ENCODE data around the gene DOC2B. TPM values are rescaled to one million over a fixed set of nuclear protein-coding genes. Genes with fewer than 3 reads are reported as not detected.
A peak's percentile ranks its signal among the peaks of the same experiment; 100 is the strongest.

DOC2B gene
- total RNA-seq = 10 to 100 TPM in 2 of 9 donors, 1 to 10 TPM in 7; 1.7 to 13.0 (median 6.3) TPM
- polyA plus RNA-seq = 1 to 10 TPM; 2.4 to 5.8 TPM
- long read RNA-seq, donor 1, full-length matches to known transcripts = 1 of 6 reads
- long read RNA-seq, donor 1, partial matches to known transcripts = 0 of 6 reads
- long read RNA-seq, donor 1, other reads (novel, unspliced or antisense) = 5 of 6 reads
- long read RNA-seq, donor 2, partial matches to known transcripts = 0 of 8 reads
- long read RNA-seq, donor 2, other reads (novel, unspliced or antisense) = 8 of 8 reads
- long read RNA-seq, donor 3 = 0 reads

GRCh38 chr17:181245-182049, at the start of gene DOC2B:
DOC2B (minus strand) TSS chr17:181650; CDS start chr17:181479, 171 bp downstream.
- H3K9me3 ChIP-seq = no peaks in the 10 kb centered on the region
- peaks cover 0 to 37% (median 16%) of the 10 kb centered on the region in 12 donors for H3K4me1 ChIP-seq
- WGBS, 4 donors = 2 to 5% (median 4%) methylated on average over 27 to 120 of the region's 120 CpGs
- peak; percentile 52 to 83 (median 74) for ATAC-seq
- peak within 1 kb of the TSS; percentile 50 to 75 (median 64) for H3K4me3 ChIP-seq
- H3K36me3 ChIP-seq = no peaks in the 10 kb centered on the region
- intact Hi-C loops (cut with DNase I) = loop anchor here in 3 of 10 donors (5.0 kb wide), 2 partner anchors 51 to 206 kb away; no protein-coding TSS in a partner anchor
- peak; percentile 52 to 80 (median 66) for DNase-seq
- TF ChIP-seq POLR2A (IDR thresholded peaks at IDR 0.05) = no peak
- TF ChIP-seq CTCF (IDR thresholded peaks at IDR 0.05) = peak in 1 of 12 donors; percentile 15
- peak within 1 kb of the TSS; percentile 57 to 92 (median 84) for H3K27ac ChIP-seq
- peaks cover 0 to 45% (median 25%) of the 10 kb centered on the region in 9 donors for H3K27me3 ChIP-seq

- no peak for ATAC-seq
- intact Hi-C loops (cut with DNase I) = loop anchor here in 3 of 10 donors (5.0 kb wide), 2 partner anchors 48 to 72 kb away; partner anchors contain the start of gene DOC2B (in 2 of the 3)
- peaks cover 0 to 5% (median 0%) of the 10 kb centered on the region in 9 donors for H3K27me3 ChIP-seq
- peaks cover 0 to 39% (median 8%) of the 10 kb centered on the region in 12 donors for H3K4me1 ChIP-seq
- H3K4me3 ChIP-seq = no peak overlapping the region
- no peaks in the 10 kb centered on the region for H3K9me3 ChIP-seq
- WGBS, 4 donors = 85 to 93% (median 89%) methylated on average over 7 of the region's 7 CpGs
- peak overlapping the region in 2 of 12 donors; percentile 61 to 70 for H3K27ac ChIP-seq
- H3K36me3 ChIP-seq = no peaks in the 10 kb centered on the region
- peak in 2 of 5 donors; percentile 11 to 41 for DNase-seq
- TF ChIP-seq CTCF (IDR thresholded peaks at IDR 0.05) (no peak), POLR2A (IDR thresholded peaks at IDR 0.05) (no peak)
Measured at GRCh38 chr17:230395-230770, 48.9 kb upstream of the DOC2B start.

- Histone ChIP-seq H3K36me3 (no peaks in the 10 kb centered on the region), H3K4me1 (peaks cover 0 to 40% (median 7%) of the 10 kb centered on the region in 12 donors), H3K27ac (peak overlapping the region in 9 of 12 donors; percentile 23 to 70 (median 55)), H3K9me3 (no peaks in the 10 kb centered on the region), H3K27me3 (peaks cover 0 to 5% (median 0%) of the 10 kb centered on the region in 9 donors), H3K4me3 (no peak overlapping the region)
- 82 to 87% (median 85%) methylated on average over 14 to 15 of the region's 15 CpGs for WGBS, 4 donors
- intact Hi-C loops (cut with DNase I) = loop anchor here in 3 of 10 donors (5.0 kb wide), 2 partner anchors 48 to 72 kb away; partner anchors contain the start of gene DOC2B (in 2 of the 3)
- ATAC-seq = no peak
- TF ChIP-seq POLR2A (IDR thresholded peaks at IDR 0.05) (no peak), CTCF (IDR thresholded peaks at IDR 0.05) (no peak)
- DNase-seq = peak in 3 of 5 donors; percentile 13 to 28 (median 19)
Measured at GRCh38 chr17:229709-230394, 48.4 kb upstream of the DOC2B start.

Data from heart left ventricle (tissue), 16 donors.